A673 (cell line): ENCODE measurements around the gene ADAD1.

ENCODE experiments used
- EZH2 ChIP-seq: fragments of 200-600 bp; sonication (generic); IDR thresholded peaks from 2 replicates; pipeline ENCODE4 v1.6.1; 2017; ENCODE audit warnings: borderline replicate concordance, low read depth, mild to moderate bottlenecking, mixed read lengths, antibody characterized with exemption, low read length; ENCODE audit not compliant: poor library complexity, severe bottlenecking
- TF ChIP-seq, protein P1 (sequence below): fragments of 300-800, 200-600 bp; sonication (generic); conservative IDR thresholded peaks from 2 replicates; pipeline ENCODE4 v1.5.1; 2017; ENCODE audit warnings: low read depth, mild to moderate bottlenecking, antibody characterized with exemption, low read length, moderate library complexity, mixed read lengths

DNA sequence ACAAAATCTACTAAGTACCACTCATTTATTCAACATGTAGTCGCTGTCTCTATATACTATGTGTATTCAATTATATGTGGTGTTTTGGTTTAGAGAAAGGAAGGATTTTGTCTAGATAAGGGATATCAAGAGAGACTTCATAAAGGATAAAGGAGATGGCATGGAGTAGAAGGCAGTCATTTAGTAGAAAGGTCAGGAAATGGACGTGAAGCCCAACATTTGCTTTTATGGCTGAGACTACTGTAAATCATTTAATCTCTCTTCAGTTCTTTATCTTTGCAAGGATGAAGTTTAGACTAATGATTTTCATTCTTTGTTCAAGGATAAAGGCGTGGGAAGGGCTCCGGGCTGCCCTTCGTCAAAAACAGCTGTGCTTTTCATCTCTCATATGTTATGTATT, 52.5 kb downstream of the ADAD1 start:
- TF ChIP-seq, protein P1, sequence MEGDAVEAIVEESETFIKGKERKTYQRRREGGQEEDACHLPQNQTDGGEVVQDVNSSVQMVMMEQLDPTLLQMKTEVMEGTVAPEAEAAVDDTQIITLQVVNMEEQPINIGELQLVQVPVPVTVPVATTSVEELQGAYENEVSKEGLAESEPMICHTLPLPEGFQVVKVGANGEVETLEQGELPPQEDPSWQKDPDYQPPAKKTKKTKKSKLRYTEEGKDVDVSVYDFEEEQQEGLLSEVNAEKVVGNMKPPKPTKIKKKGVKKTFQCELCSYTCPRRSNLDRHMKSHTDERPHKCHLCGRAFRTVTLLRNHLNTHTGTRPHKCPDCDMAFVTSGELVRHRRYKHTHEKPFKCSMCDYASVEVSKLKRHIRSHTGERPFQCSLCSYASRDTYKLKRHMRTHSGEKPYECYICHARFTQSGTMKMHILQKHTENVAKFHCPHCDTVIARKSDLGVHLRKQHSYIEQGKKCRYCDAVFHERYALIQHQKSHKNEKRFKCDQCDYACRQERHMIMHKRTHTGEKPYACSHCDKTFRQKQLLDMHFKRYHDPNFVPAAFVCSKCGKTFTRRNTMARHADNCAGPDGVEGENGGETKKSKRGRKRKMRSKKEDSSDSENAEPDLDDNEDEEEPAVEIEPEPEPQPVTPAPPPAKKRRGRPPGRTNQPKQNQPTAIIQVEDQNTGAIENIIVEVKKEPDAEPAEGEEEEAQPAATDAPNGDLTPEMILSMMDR: no peak
- no peak for TF ChIP-seq EZH2
